Spleen (tissue), 11 donors: ENCODE measurements around the gene STAT6. TPM values are rescaled to one million over a fixed set of nuclear protein-coding genes. Genes with fewer than 3 reads are reported as not detected.
"Not testable (repeated sequence)": the region's sequence is repeated elsewhere in the genome, so short reads cannot be mapped to it uniquely, and the experiment has no call there.

Experiments used
- DNase-seq: peaks from one replicate; pipeline ENCODE4 v3.0.0-alpha.2; 2020
- H3K27ac ChIP-seq, 8 donors: fragments of 200-600 bp; sonication (generic) in 7 of 8; 1 replicate in 4 of 8; 2 replicates in 4 of 8; pipeline versions ENCODE4 v1.5.0 to v1.8.0; 2016 to 2021; ENCODE audit warnings: inconsistent platforms in 4 of 8, mild to moderate bottlenecking in 4 of 8, moderate library complexity in 1 of 8
- H3K27me3 ChIP-seq, 7 donors: fragments of 200-600 bp; sonication (generic) in 6 of 7; replicated peaks in 1 of 7; 1 replicate in 4 of 7; 2 replicates in 3 of 7; pipeline versions ENCODE4 v1.5.0 to v1.8.0; 2016 to 2021; ENCODE audit warnings: inconsistent platforms in 3 of 7, mild to moderate bottlenecking in 1 of 7
- H3K36me3 ChIP-seq, 6 donors: fragments of 200-600 bp; sonication (generic) in 5 of 6; 1 replicate in 4 of 6; 2 replicates in 2 of 6; pipeline versions ENCODE4 v1.5.0 to v1.8.0; 2016 to 2021; ENCODE audit warnings: inconsistent platforms in 2 of 6
- H3K4me1 ChIP-seq, 6 donors: fragments of 200-600 bp; sonication (generic) in 5 of 6; 1 replicate in 3 of 6; 2 replicates in 3 of 6; pipeline versions ENCODE4 v1.5.0 to v1.8.0; 2016 to 2021; ENCODE audit warnings: inconsistent platforms in 3 of 6
- H3K4me3 ChIP-seq, 8 donors: fragments of 200-600 bp; sonication (generic) in 7 of 8; 1 replicate in 4 of 8; 2 replicates in 4 of 8; pipeline versions ENCODE4 v1.5.0 to v1.8.0; 2016 to 2021; ENCODE audit warnings: inconsistent platforms in 4 of 8, mild to moderate bottlenecking in 4 of 8, moderate library complexity in 2 of 8
- H3K9me3 ChIP-seq, 8 donors: fragments of 200-600 bp; sonication (generic) in 7 of 8; 1 replicate in 4 of 8; 2 replicates in 4 of 8; pipeline versions ENCODE4 v1.5.0 to v1.8.0; 2016 to 2021; ENCODE audit warnings: inconsistent platforms in 4 of 8
- CTCF ChIP-seq, 11 experiments: fragments of 200-600 bp in 7 of 11; fragments of 450-650 bp in 4 of 11; sonication (generic) in 4 of 11; IDR thresholded peaks in 8 of 11; conservative IDR thresholded peaks in 3 of 11; 1 replicate in 7 of 11; 2 replicates in 4 of 11; pipeline versions ENCODE4 v1.4.0 to v1.8.0; 2016 to 2021; ENCODE audit warnings: antibody characterized with exemption in 11 of 11, inconsistent platforms in 4 of 11, mild to moderate bottlenecking in 1 of 11
- POLR2A ChIP-seq, 3 donors: fragments of 450-650 bp; IDR thresholded peaks; one replicate each; pipeline ENCODE4 v1.5.1; 2017; ENCODE audit warnings: antibody characterized with exemption in 3 of 3, mild to moderate bottlenecking in 1 of 3
- POLR2AphosphoS5 ChIP-seq, 3 donors: sonication (generic); formaldehyde crosslinking; IDR thresholded peaks; one replicate each; pipeline ENCODE4 v1.5.1; 2017; ENCODE audit warnings: antibody characterized with exemption in 3 of 3
- WGBS, 5 donors: extraction: QIAGEN DNeasy Blood & Tissue Kit in 3 of 5; methylation state at CpG; one replicate each; pipeline versions ENCODE4 v1.1.5 to v1.1.7; 2013 to 2018; 5-methylcytosine and 5-hydroxymethylcytosine counted together
- intact Hi-C: fragments of 100-400 bp; cut with DNase I; formaldehyde crosslinking; loops from one replicate; pipeline ENCODE4 v1.15.0; 2023; ENCODE audit warnings: low total_unique reads
- polyA plus RNA-seq, 3 donors: library from polyadenylated mRNA; stranded (reverse); fragments of 200-250 nt; gene quantifications; one replicate each; pipeline ENCODE4 v1.2.1, GENCODE V29; 2013
- total RNA-seq, 7 donors: library from RNA; depleted of rRNA in 3 of 7; stranded (reverse); fragments of >200 nt in 3 of 7; fragmentation: NEBNext Ultra II Directional in 4 of 7; extraction: Animal tissue kit (Norgen Biotek cat#: 25700) in 4 of 7; gene quantifications; one replicate each; pipeline versions ENCODE4 v1.1.0 to v1.2.1, GENCODE V29; 2016 to 2021
- donor health status: healthy with polysubstance abuse.
- donor health status: DM: no; HTN: no; CAD: no; lungs with moderate emphysema.
- donor health status: DM: no; HTN: no; CAD: no.
- donor health status: Bipolar disorder and iron deficiency.
- donor health status: healthy.
- donor health status: DM: no; HTN: no; CAD: no.
- donor health status: DM: yes; HTN: yes; CAD: no.

STAT6 gene
- total and polyA plus RNA-seq, 10 donors = 140 to 336 (median 276) TPM

GRCh38 chr12:57124261-57124877 lies 13.2 kb upstream of the STAT6 start:
- Histone ChIP-seq H3K4me3 (no peak overlapping the region), H3K9me3 (no peaks in the 10 kb centered on the region), H3K27ac (no peak overlapping the region), H3K36me3 (no peaks in the 10 kb centered on the region), H3K4me1 (peaks cover 5 to 41% (median 27%) of the 10 kb centered on the region in 6 donors), H3K27me3 (peaks cover 0 to 35% (median 13%) of the 10 kb centered on the region in 7 donors)
- 14 to 19% (median 17%) methylated on average over 10 of the region's 10 CpGs for WGBS, 5 donors
- peak; percentile 78 for DNase-seq
- TF ChIP-seq POLR2A (IDR thresholded peaks at IDR 0.05) = no peak
- TF ChIP-seq CTCF (IDR thresholded peaks at IDR 0.05 in 8 of 11, conservative IDR thresholded peaks at IDR 0.05 in 3 of 11) = peak; percentile 90 to 96 (median 94)
- TF ChIP-seq POLR2AphosphoS5 (IDR thresholded peaks at IDR 0.05) = peak in 1 of 3 donors; percentile 45
- intact Hi-C loops = loop anchor here (5.0 kb wide), 1 partner anchor 58 kb away; no protein-coding TSS in a partner anchor

GRCh38 chr12:57123813-57124212 lies 12.7 kb upstream of the STAT6 start:
- Histone ChIP-seq H3K27me3 (peaks cover 0 to 29% (median 7%) of the 10 kb centered on the region in 7 donors), H3K4me1 (peaks cover 5 to 41% (median 26%) of the 10 kb centered on the region in 6 donors), H3K4me3 (no peak overlapping the region), H3K27ac (no peak overlapping the region), H3K36me3 (no peaks in the 10 kb centered on the region), H3K9me3 (no peaks in the 10 kb centered on the region)
- TF ChIP-seq CTCF (IDR thresholded peaks at IDR 0.05 in 8 of 11, conservative IDR thresholded peaks at IDR 0.05 in 3 of 11) = no peak
- no peak for TF ChIP-seq POLR2AphosphoS5 (IDR thresholded peaks at IDR 0.05)
- no peak for TF ChIP-seq POLR2A (IDR thresholded peaks at IDR 0.05)
- 45 to 61% (median 48%) methylated on average over 2 of the region's 2 CpGs for WGBS, 5 donors
- no peak for DNase-seq
- intact Hi-C loops = loop anchor here (5.0 kb wide), 1 partner anchor 58 kb away; no protein-coding TSS in a partner anchor

- WGBS, 5 donors = 90 to 94% (median 91%) methylated on average over 11 of the region's 11 CpGs
- not testable (repeated sequence) for H3K27me3 ChIP-seq, H3K27ac ChIP-seq, H3K4me3 ChIP-seq, H3K9me3 ChIP-seq, H3K36me3 ChIP-seq
- H3K4me1 ChIP-seq = peaks cover 0 to 23% (median 13%) of the 10 kb centered on the region in 6 donors
- intact Hi-C loops = loop anchor here (5.0 kb wide), 1 partner anchor 62 kb away; no protein-coding TSS in a partner anchor
- peak; percentile 13 for DNase-seq
Measured at GRCh38 chr12:57120718-57121117, 9.6 kb upstream of the STAT6 start.

- peak; percentile 7 for DNase-seq
- H3K27me3 ChIP-seq = no peaks in the 10 kb centered on the region
- intact Hi-C loops = loop anchor here (5.0 kb wide), 2 partner anchors 63 to 112 kb away; partner anchors contain the start of gene ZBTB39
- TF ChIP-seq POLR2AphosphoS5 (IDR thresholded peaks at IDR 0.05) = no peak
- TF ChIP-seq CTCF (IDR thresholded peaks at IDR 0.05 in 8 of 11, conservative IDR thresholded peaks at IDR 0.05 in 3 of 11) = peak in 1 of 11 experiments; percentile 6
- H3K27ac ChIP-seq = peak overlapping the region in 4 of 8 donors; percentile 26 to 63 (median 50)
- H3K36me3 ChIP-seq = no peaks in the 10 kb centered on the region
- no peaks in the 10 kb centered on the region for H3K9me3 ChIP-seq
- 82 to 90% (median 87%) methylated on average over 5 of the region's 5 CpGs for WGBS, 5 donors
- no peak overlapping the region for H3K4me3 ChIP-seq
- H3K4me1 ChIP-seq = peaks cover 0 to 21% (median 12%) of the 10 kb centered on the region in 6 donors
Measured at GRCh38 chr12:57119294-57120085, 8.3 kb upstream of the STAT6 start.
